NCI-H345 (cell line): ENCODE results near the gene ABL1.

Source experiments
- DNase-seq: peaks from one replicate; lab custom pipeline; 2025; lab: John Stamatoyannopoulos, UW

ABL1 gene

GRCh38 chr9:130918101-130918825 is 83.2 kb downstream of the ABL1 start:
- no peak for DNase-seq

DNA sequence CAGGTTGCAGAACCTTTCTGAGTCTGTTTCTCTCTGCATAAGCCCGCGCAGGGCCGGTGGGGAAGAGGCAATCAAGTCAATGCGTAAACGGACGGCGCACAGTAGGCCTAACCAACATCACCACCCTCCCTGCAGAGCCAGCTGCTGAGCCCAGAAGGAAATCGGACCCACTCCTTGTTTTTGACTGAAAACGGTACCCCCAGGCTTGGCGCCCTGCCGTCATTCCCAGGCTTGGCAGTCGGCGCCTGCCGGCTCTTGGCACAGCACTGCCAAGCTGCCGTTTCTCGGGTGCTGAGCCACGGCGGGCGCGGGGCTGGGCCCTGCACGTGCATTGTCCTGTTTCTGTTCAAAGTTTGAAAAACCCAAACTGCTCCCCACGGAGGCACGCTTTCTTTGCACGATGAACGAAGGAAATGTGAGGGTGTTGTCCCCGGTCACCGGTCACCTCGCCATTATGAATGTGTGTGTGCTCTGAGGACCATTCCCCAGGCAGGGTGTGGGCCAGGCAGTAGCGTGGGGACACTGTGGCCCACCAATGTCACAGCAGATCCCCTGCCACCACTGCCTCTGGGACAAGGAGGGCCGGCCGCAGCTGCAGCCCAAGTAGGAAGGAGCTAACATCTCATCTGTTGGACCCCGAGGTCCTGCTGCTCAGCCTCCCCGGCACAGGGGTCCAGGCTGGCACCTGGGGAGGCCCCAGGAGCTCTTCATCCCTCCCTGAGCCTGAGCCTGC is 83.9 kb downstream of the ABL1 start:
- DNase-seq, result no peak

DNA sequence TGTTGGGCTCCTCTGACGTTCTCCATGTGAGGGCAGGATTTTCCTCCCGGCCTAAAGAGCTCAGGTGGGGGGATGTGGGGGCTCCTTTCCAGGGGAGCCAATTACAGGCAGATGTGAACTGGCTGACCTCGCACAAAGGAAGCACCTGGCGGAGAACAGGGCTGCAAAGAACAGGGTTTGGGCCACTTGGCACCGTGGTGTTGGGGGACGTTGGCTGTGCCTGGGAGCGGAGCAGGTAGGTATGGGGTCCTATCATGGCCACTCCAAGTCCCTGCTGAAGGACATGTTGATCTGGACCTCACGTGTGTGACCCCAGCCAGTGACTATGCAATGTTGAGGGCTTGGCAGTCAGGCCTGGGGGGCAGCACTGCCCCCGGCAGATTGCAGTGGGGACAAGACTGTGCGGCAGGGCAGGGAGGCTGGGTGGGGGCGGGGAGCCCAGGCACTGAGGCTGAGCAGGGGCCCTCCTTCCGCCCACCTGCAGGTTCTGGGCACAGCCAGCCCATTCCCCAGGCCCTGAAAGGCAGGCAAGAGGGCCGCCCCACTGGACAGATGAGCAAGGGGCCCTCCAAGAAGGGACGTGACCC is 84.6 kb downstream of the ABL1 start:
- DNase-seq, result no peak

GRCh38 chr9:130920233-130920632 is 85.2 kb downstream of the ABL1 start:
- DNase-seq, result no peak

GRCh38 chr9:130920762-130921299 is 85.8 kb downstream of the ABL1 start:
- no peak for DNase-seq

DNA sequence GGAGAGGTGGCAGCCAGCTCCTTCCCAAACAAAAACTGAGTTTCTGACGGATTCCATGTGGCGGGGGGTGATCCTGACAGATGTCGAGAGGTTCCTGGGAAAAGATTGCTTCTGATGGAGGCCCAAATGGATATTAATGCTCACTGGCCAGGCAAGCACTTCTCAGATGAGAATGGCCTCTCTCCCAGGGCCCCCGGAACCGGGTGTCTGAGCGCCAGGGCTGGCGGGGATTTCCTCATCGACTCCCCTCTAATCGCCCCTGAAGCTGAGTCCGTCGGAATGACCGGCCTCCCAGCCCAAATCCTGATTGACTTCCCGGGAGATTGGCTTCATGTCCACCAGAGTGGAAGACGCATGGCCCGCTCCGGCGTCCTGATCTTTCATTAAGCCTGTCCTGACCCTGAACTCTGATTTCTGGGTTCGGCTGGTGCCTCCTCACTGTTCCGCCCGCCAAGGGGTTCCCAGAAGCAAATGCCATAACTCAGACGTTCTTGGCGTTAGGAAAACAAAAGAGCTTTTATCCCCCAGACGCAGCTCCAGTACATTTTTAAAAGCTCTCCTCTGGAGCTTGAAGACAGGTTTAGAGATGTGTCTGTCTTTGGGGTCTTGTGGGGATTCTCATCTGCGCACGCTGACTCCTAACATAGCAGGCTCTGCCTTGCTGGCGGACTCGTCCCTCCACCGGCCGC is 86.4 kb downstream of the ABL1 start:
- DNase-seq, result no peak

- DNase-seq, result no peak
These were observed 87.2 kb downstream of the ABL1 start for GRCh38 chr9:130921989-130922892.

- no peak for DNase-seq
These were observed 88.0 kb downstream of the ABL1 start for GRCh38 chr9:130922893-130923610.

GRCh38 chr9:130923611-130924447 is 88.8 kb downstream of the ABL1 start:
- no peak for DNase-seq

- DNase-seq, result no peak
These were observed 89.4 kb downstream of the ABL1 start for GRCh38 chr9:130924448-130924788.

- no peak for DNase-seq
These were observed 90.1 kb downstream of the ABL1 start for GRCh38 chr9:130925050-130925678.

DNA sequence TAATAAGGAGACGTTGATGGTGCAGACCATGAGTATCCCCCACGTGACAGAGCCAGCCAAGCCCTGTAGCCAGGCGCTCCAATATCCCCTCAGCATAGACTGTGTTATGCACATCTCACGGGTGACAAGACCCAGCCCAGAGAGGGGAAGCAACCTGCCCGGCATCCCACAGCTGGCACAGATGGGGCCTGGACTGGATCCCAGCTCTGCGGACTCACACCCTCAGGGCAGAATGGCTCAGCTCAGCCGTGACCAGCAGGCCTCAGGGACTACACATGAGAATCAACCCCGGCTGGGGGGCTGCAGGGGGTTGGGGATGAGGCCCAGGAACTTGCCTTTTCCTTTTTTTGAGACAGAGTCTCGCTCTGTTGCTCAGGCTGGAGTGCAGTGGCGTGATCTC is 92.3 kb downstream of the ABL1 start:
- DNase-seq, result no peak

- DNase-seq, result peak; percentile 11
These were observed 93.2 kb downstream of the ABL1 start for GRCh38 chr9:130927995-130928900.

- DNase-seq, result no peak
These were observed 94.6 kb downstream of the ABL1 start for GRCh38 chr9:130929571-130930038.

DNA sequence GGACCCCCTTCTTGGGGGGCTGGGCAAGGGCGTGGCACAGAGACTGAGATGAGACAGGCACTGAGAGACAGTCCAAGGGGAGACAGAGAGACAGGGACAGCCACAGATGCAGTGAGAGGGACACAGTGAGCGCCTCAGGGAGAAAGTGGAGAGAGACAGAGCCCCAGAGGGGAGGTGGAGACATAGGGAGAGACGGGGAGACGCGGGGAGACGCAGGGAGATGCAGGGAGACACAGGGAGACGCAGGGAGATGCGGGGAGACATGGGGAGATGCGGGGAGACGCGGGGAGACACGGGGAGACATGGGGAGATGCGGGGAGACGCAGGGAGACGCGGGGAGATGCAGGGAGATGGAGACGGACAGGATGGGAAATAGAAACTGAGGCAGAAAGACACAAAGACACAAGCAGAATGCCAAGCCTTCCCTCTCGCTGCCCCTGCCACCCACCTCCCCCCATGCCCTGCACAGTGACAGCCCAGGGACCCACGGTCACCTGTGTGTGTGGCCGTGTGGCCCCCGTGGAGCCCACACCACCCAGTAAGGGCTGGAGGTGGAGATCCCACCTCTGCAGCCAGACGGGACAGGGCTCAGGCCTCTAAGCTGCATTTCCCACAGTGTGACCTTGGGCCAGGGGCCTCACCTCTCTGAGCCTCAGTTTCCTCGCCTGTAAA is 95.2 kb downstream of the ABL1 start:
- DNase-seq, result no peak

- no peak for DNase-seq
These were observed 95.8 kb downstream of the ABL1 start for GRCh38 chr9:130930804-130931349.
